HG02623 (cell line): ENCODE results near the gene ZFYVE28.

Source experiments
- ATAC-seq: cut with Tn5 transposase; IDR thresholded peaks from one replicate; pipeline ENCODE4 v1.9.1; 2021; ENCODE audit warnings: moderate library complexity; ENCODE audit not compliant: unreplicated experiment

The ZFYVE28 gene

DNA sequence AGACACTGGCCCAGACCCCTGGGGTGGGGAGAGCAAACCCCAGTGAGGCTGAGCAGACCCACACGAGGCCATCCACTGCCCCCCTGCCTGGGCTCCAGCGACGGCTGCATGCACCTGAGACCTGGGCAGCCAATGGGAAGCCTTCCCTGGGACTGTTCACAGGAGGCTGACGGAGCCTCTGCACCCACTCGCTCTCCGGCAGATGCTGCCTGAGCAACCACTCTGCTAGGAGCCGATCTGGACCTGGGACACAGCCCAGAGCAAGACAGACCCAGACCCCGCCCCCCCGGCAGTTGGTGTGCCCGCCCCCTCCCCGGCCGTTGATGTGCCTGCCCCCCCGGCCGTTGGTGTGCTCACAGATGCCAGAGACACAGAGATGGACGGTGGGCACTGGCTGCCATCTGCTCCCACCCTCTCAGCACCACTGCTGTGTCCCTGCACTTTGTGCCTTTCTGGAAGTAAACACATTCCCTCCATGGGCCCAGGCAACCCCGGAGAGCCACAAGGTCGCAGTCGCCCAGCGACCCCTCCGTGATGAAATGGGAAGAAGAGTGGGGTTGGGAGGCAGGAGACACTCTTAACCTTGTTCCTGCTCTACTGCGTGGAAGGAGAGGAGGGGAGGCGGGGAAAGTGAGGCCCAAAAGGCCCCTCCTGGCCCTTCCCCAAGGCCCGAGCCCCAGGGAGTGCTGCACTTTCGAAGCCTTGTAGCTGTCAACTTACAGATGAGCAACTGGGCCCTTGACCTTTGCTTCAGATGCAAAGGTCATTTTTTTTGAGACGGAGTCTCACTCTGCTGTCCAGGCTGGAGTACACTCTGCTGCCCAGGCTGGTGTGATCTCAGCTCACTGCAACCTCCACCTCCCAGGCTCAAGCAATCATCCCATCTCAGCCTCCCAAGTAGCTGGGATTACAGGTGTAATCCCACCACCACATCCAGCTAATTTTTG is 62.0 kb downstream of the ZFYVE28 start:
- no peak for ATAC-seq

DNA sequence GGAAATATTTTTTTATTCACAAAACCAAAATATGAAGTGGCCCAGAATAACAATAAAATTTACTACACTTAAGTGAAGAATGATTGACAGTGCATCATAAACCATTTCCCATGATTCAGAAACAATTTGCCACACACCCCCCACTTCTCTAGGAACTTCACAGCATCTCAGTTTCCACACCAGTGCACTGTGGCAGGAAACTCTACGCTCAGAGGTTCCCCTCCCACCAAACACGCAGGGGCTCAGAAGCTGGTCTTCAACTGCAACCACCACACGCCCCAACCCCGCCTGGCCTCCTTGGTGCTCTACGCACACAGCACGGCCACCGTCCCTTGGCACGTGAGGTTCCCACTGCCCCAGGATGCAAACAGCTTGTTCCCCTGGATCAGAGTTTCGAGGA is 63.7 kb downstream of the ZFYVE28 start:
- ATAC-seq: no peak

DNA sequence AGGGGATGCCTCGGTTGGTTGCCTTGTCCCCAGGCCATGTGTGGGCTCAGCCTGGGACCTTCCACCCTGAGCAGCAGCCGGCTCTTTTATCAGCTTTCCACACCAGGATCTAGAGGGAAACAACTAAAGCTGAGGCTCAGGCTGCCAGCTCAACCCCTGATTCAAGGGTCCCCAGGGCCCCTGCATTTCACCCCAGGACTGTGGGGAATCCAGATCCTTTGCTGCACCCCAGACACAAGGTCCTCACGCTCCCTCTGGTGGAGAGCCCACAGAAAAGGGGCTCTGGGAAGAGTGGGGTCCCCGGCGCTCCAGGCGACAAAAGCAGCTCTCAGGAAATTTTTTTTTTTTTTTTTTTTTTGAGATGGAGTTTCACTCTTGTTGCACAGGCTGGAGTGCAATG is 64.3 kb downstream of the ZFYVE28 start:
- no peak for ATAC-seq

DNA sequence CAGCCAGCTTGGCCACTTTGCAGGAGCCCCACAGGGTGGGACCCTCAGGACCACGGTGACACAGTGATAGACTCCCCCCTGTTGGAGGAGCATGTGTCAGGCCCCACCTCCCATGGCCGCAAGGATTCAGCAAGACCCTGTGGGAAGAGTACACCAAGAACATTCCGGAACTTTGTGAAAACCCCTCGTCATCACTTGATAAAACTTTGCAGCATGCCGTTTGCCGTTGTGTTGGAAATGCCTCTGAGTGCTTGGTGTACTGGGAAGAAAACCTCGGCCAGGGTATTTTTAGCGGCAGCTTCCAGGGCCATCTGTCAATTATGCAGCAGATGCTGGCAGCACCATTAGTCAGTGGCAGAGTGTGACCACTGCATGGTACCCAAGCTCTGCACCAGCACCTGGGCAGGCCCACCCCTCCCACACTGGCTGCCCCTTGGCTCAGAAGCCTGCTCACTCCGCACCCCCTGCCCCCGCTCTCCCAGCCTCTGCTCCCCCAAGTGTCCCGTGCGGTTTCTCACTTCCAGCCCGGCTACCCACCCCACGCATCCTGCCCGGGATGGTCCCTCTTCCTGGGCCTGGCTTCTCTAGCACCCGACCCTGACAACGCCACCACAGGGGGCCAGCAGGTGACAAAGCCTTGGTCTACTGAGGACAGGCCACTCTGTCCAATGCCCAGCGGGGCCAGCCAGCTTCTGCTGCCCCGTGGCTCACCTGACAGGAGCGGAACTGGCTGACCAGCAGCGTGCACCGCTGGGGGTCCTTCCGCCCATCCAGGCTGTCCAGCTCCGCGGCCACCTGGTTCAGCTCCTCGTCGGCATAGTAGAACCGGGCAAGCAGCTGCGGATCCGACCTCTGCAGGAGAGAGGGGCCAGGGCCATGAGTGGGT is 65.0 kb downstream of the ZFYVE28 start:
- no peak for ATAC-seq

DNA sequence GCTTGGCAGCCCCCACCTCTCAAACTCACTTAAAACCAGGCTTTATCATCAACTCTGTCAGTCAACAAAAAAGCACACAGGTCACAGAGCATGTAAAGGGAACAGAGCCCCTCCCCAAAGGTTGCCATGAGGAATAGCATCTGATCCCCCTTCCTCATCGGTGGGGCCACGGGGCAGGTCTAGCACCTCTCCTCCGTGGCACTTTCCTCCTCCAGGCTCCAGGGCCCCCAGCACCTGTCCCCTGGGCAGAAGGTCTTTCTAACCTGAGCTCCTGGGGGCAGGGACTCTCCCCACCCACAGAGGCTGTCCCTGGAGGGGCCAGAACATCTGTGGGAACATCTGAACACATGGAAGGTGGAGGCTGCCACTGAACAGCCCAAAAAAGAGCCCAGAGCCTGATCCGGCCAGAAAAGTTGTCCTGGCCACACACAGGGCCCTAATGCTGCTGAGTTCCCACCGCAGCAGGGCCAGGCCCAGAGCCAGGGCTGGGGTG is 65.7 kb downstream of the ZFYVE28 start:
- no peak for ATAC-seq

DNA sequence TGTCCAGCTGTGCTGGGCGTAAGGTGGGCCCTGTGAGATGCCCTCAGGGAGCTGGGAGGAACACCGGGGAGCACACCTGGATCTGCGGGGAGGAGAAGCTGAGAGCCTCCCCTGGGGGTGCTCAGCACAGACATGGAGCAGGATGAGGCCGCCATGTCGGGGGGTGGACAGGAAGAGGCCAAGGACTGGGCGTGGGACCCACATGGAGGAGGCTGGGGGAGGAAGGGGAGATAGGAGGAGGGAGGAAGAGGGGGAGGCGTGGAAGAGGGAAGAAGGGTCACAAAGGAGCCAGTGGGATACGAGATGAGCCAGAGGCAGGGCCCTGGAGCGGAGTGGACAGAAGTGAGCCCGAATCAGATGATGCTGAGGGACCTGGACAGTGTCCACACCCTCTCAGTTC is 66.3 kb downstream of the ZFYVE28 start:
- ATAC-seq: no peak

DNA sequence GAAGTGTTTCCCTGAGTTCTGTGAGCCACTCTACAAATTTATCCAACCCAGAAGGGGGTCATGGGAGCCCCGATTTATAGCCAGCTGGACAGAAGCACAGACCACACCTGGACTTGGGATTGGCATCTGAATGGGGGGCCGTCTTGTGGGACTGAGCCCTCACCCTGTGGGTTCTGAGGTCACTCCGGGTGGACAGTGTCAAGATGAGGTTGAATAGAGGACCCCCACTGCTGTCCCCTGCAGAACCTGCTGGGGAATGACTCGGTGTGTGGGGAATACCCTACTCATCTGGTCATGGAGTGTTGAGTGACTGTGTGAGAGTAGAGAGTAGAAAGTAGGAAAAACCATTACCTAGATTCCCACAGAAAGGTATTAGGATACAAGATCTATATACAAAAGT is 67.5 kb downstream of the ZFYVE28 start:
- ATAC-seq: no peak

DNA sequence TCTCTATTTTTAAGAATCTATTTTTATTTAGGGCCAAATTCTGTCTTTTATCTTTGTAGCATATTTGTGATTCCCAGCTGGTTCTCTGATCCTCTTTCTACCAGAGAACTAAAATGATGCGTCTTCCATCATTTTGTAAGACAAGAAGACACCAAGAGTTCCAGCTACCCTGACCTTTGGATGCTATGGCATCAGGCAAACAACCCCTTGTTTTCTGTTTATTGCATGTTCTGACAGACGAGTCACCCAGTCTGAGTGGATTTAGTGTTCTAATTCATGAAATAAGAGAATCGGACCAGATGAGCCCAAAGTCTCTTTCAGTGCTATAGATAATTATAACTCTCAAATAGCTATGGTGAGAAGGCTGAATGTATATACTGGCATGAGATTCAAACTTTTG is 69.7 kb downstream of the ZFYVE28 start:
- no peak for ATAC-seq

DNA sequence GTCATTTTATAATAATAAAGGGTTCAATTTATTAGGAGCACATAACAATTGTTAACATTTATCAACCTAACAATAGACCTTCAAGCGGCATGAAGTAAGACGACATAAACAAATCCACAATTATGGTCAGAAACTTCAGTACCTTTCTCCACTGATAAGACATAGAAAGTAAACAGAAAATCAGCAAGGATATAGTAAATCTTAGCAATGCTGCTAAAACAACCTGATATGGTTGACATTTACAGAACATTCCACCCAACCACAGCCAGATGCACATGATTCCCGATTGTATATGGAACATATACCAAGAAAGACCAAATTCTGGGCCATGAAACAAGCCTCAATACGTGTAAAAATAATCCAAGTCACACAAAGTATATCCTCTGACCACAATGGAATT is 71.3 kb downstream of the ZFYVE28 start:
- ATAC-seq: no peak

DNA sequence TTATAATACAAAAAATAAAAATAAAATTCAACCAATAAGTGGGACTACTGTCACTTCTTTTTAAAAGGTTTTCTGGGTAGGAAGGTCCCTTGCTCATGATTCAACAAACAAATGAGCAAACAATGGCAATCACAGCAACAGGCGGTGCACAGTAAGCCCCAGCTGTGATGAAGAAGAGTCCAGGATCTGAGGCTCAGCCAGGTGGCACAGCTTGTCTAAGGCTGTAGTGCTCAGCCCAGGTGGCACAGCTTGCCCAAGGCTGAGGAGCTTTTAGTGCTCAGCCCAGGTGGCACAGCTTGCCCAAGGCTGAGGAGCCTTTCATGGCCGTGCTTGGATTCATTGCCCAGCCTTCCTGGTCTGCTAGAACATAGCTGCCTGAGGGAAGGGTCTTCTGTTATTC is 75.0 kb downstream of the ZFYVE28 start:
- ATAC-seq: no peak

DNA sequence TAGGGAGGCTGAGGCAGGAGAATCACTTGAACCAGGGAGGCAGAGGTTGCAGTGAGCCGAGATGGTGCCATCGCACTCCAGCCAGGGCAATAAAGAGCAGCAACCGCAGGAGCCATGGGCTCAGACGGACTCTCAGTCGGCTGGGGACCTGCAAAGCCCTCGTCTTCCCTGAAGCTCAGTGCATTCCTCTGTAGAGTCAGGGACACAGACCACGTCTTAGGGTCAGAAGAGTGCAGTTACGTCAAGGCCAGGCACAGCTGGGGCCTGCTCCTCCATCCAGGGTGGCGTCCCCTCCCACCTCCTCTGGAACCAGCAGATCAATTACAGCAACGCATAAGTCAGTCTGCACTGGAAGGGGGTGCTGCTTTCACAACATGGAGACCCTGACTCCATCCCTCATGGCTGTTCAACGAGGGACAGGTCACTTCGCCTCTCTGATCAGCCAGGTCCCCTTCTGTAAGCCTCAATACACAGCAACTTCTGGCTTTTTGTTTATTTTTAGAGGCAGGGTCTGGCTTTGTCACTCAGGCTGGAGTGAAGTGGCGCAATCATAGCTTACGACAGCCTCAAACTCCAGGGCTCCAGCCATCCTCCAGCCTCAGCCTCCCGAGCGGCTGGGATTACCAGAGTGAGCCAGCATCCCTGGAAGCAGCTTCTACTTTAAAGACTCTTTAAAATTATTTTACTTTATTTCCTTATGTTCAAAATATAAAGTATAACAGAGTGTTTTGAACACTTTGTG is 76.4 kb downstream of the ZFYVE28 start:
- ATAC-seq: no peak

DNA sequence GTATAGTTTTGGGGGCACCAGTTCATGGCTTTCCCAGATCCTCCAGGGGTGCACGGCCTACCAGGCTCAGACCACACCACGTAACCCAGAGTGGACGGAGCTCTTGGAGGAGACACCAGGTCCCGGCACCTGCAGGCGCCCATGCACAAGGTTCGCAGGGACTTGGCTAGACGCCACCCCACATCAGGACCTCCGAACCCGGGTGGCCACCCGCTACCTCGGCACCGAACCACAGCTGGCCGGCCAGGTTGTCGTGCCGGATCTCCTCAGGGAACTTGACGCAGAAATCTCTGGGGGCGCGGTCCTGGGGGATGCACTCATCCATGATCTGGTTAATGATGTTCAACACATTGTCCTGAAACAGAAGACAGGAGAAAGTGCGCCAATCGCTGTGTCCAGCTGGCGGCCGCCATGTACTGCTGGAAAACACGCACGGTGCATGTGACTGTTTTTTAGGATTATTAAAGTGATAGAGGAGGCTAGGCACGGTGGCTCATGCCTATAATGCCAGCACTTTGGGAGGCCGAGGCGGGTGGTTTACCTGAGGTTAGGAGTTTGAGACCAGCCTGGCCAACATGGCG is 77.1 kb downstream of the ZFYVE28 start:
- ATAC-seq: no peak

DNA sequence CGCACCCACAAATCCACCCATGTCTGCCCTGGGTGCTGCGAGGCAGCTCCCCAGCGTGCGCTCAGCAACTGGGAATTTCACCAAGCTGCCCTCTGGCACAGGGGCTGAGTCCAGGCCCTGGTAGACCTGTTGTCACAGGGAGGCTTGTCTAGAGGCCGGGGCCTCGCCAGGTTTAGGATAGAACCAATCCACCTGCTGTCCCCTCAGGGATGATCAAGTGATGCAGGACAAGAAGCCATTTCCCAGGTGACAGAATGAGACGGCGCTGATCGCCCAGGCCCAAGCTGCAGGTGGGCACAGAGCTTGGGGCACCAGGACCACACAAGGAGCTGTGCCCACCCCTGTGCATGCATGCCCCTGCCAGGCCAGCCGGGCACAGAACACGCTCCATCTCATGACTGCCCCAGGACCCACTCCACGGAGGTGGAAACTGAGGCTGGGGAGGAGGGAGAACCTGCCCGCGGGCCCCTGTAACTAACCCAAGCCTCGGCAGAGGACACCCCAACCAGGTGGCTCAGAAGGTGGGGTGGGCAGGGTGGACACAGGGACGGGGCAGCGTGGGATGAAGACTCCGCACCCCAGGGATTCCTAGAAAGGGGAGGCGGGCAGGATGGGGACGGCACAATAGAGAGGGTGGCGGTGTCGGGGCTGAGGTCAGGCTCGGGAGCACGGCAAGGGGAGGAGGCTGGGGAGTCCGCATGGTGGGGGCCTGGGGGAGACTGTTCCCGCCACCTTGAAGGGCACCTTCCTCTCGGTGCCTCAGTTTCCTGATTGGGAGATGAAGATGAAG is 78.0 kb downstream of the ZFYVE28 start:
- no peak for ATAC-seq

DNA sequence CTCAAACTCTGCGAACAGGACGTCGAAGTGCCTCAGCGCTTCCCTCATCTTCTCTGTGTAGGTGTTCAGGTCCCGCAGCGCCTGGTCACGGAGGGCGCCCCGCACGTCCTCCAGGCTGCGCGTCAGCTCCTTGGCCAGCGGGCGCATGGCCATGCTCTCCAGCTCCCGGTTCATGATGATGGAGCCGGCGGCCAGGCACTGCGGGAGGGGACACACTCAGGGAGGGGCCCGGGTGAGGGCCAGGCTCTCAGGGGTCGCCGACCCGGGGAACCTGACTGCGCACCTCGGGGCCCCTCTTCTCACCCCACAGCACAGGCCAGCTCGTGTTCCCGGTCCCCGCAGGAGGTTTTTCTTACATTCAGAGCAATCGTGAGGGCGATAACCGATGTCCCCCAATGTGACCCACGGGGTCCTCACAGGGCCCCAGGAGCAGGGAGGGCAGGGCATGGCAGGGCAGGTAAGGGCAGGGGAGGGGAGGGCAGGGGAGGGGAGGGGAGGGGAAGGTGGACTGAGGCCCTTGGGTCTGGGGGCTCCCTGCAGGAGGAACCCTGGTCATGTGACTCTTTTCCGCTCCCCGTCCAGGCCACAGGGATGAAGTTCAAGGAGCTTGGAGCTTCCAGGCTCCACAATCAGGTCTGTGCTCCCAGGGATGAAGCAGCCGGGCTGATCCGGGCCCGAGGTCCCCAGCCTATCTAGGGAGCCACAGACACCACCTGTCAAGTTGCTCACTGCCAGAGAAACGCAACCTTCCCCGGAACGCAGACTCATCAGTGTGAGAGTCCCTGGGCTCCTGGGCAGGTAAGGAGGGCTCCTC is 78.8 kb downstream of the ZFYVE28 start:
- no peak for ATAC-seq

DNA sequence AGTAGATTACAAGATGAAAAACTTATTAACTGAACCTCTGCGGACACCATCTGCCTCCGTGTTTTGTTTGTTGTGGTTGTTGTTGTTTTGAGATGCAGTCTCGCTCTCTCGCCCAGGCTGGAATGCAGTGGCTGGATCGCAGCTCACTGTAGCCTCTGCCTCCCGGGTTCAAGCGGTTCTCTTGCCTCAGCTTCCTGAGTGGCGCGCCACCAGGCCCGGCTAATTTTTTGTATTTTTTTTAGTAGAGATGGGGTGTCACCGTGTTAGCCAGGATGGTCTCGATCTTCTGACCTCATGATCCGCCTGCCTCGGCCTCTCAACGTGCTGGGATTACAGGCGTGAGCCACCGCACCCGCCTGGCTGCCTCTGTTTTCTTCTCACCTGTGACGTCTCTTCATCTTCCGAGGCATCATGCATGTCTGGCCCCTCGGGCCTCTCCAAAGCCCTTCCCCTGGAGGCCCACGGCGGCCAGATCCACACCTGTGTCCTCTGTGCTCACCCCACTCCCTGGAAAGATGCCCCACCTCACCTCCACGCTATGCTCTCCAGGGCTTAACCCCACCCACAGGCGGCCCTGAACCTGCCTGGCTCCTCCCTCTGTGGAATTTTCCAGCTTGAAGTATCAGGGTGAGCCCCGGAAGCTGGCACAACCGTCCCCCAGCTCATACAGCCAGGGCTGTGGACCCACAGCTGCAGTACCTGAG is 79.5 kb downstream of the ZFYVE28 start:
- ATAC-seq: no peak

DNA sequence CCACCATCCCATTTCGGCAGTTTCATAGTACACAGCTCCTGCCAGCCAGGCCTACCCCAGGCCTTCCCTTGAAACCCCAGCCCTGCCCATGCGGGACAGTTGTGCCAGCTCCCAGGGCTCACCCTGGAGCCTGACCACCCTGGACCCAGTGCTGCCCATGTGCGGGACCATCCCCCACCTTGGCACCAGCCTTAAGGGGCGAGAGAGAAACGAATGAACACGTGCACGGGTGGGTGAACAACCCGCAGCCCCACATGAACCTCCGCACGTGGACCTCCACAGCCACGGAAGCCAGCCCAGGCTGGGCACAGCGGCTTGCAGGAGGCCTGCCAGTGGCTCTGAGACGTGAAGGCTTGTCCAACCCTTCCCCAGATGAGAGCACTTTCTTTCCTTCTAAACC is 80.5 kb downstream of the ZFYVE28 start:
- ATAC-seq: no peak

DNA sequence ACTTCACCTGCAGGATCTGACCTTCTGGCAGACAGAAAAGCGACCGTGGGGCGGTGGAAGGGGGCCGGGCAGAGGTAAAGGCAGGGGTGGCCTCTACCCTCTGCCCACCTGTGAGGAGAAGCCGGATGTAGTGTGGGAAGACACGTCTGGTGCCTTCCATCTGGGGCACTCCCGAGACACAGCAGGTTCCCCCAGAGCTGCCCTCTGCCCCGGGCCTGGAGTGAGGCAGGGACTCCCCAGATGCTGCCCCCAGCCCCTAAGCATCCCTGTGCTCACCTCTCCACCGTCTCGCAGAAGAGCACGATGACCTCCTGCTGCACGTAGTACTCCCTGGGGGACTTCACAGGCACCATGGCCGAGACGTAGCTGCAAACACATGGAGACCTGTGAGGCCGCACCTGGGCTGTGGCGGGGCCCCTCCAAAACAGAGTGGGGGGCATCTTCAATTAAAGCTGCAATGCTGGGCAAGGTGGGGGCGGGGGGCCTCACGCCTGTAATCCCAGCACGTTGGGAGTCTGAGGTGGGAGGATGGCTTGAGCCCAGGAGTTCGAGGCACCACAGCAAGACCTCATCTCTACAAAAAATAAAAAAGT is 81.2 kb downstream of the ZFYVE28 start:
- ATAC-seq: no peak

DNA sequence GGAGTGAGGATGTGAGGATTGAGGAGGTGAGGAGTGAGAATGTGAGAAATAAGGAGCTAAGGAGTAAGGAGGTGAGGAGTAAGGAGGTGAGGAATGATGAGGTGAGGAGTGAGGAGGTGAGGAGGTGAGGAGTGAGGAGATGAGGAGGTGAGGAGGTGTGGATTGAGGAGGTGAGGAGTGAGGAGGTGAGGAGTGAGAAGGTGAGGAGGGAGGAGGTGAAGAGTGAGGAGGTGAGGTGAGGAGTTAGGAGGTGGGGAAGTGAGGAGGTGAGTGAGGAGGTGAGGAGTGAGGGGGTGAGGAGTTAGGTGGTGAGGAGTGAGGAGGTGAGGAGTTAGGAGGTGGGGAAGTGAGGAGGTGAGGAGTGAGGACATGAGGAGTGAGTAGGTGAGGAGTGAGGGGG is 81.8 kb downstream of the ZFYVE28 start:
- ATAC-seq: no peak
